H1 (cell line): Measurements from ENCODE around the gene DHDDS. TPM values are rescaled to one million over a fixed set of nuclear protein-coding genes. Genes with fewer than 3 reads are reported as not detected.

Experiments used
- CTCF ChIA-PET: fragments of 300-600 bp; sonication (Branson Sonifier 250); formaldehyde crosslinking; loops from one replicate; lab custom pipeline; 2021; ENCODE audit not compliant: partially characterized antibody; lab: Charles Lee
- POLR2A ChIA-PET: fragments of 300-600 bp; sonication (Branson Sonifier 250); formaldehyde crosslinking; loops from one replicate; lab custom pipeline; 2021; ENCODE audit warnings: inconsistent platforms; ENCODE audit not compliant: partially characterized antibody; lab: Charles Lee
- DNase-seq, 2 experiments: peaks; one replicate each; pipeline versions ENCODE4 v3.0.0 to v3.0.0-alpha.2; 2010 to 2022; ENCODE audit warnings: low spot score in 2 of 2, low read depth in 1 of 2, mixed read lengths in 1 of 2
- FAIRE-seq: peaks from 2 replicates; lab custom pipeline; 2011; peaks lifted over from hg19 to GRCh38; lab: Jason Lieb, UNC
- H2AFZ ChIP-seq: 2 replicates; pipeline ENCODE4 v1.8.1; 2012; ENCODE audit warnings: low read length, inconsistent platforms
- H2AK5ac ChIP-seq: 2 replicates; pipeline ENCODE4 v1.6.1; 2013; ENCODE audit warnings: low read depth, low read length
- H2BK120ac ChIP-seq: replicated peaks from 2 replicates; pipeline ENCODE3; 2013; ENCODE audit warnings: low read depth, low read length, inconsistent platforms
- H2BK12ac ChIP-seq: 2 replicates; pipeline ENCODE4 v1.6.1; 2013; ENCODE audit warnings: low read depth, low read length
- H2BK15ac ChIP-seq: 2 replicates; pipeline ENCODE4 v1.6.1; 2013; ENCODE audit warnings: low read length
- H2BK20ac ChIP-seq: 2 replicates; pipeline ENCODE4 v1.6.1; 2013; ENCODE audit warnings: low read length
- H2BK5ac ChIP-seq: 2 replicates; pipeline ENCODE4 v1.6.1; 2013; ENCODE audit warnings: low read depth, low read length
- H3K14ac ChIP-seq: 2 replicates; pipeline ENCODE4 v1.6.1; 2013; ENCODE audit warnings: inconsistent platforms; ENCODE audit not compliant: insufficient read length
- H3K18ac ChIP-seq: 2 replicates; pipeline ENCODE4 v1.6.1; 2013; ENCODE audit warnings: low read length; ENCODE audit errors: extremely low read depth
- H3K23ac ChIP-seq: 2 replicates; pipeline ENCODE4 v1.6.1; 2013; ENCODE audit warnings: inconsistent platforms; ENCODE audit not compliant: insufficient read length
- H3K23me2 ChIP-seq: 2 replicates; pipeline ENCODE4 v1.6.1; 2013; ENCODE audit warnings: low read depth, low read length
- H3K27ac ChIP-seq: 2 replicates; pipeline ENCODE4 v1.6.1; 2011; ENCODE audit warnings: low read depth, low read length, inconsistent platforms
- H3K27me3 ChIP-seq, 4 experiments: replicated peaks in 1 of 4; 1 replicate in 1 of 4; 2 replicates in 3 of 4; pipeline versions ENCODE4 v1.6.1 to v1.8.1; 2011 to 2013; ENCODE audit warnings: low read length in 3 of 4, mild to moderate bottlenecking in 3 of 4, inconsistent platforms in 2 of 4, mixed read lengths in 2 of 4, moderate library complexity in 1 of 4; ENCODE audit not compliant: control insufficient read depth in 3 of 4, insufficient read depth in 3 of 4; ENCODE audit errors: extremely low read depth in 1 of 4
- H3K36me3 ChIP-seq, 4 experiments: 2 replicates each; pipeline versions ENCODE4 v1.6.1 to v1.8.1; 2011 to 2013; ENCODE audit warnings: mild to moderate bottlenecking in 4 of 4, low read length in 3 of 4, moderate library complexity in 2 of 4, control low read depth in 1 of 4, inconsistent platforms in 1 of 4; ENCODE audit not compliant: insufficient read depth in 4 of 4, control insufficient read depth in 2 of 4
- H3K4ac ChIP-seq: replicated peaks from 2 replicates; pipeline ENCODE3; 2013; ENCODE audit warnings: low read length, low read depth, mixed read lengths, inconsistent platforms; ENCODE audit not compliant: insufficient read length
- H3K4me1 ChIP-seq, 4 experiments: replicated peaks in 1 of 4; 1 replicate in 1 of 4; 2 replicates in 3 of 4; pipeline versions ENCODE4 v1.6.1 to v1.8.1; 2011 to 2013; ENCODE audit warnings: low read length in 3 of 4, inconsistent platforms in 2 of 4, mixed read lengths in 1 of 4; ENCODE audit not compliant: insufficient read depth in 4 of 4, control insufficient read depth in 3 of 4
- H3K4me2 ChIP-seq, 2 experiments: 2 replicates each; pipeline versions ENCODE4 v1.6.1 to v1.8.1; 2011 to 2013; ENCODE audit warnings: low read depth in 2 of 2, low read length in 2 of 2, control low read depth in 1 of 2, inconsistent platforms in 1 of 2, mild to moderate bottlenecking in 1 of 2; ENCODE audit not compliant: insufficient read depth in 1 of 2
- H3K4me3 ChIP-seq, 4 experiments: fragments of 200-600, 300-600 bp in 1 of 4; sonication (generic), shearing (Covaris generic), sonication (Bioruptor Twin) in 1 of 4; 2 replicates each; pipeline versions ENCODE4 v1.5.1 to v1.8.1; 2011 to 2016; ENCODE audit warnings: low read length in 4 of 4, low read depth in 3 of 4, control low read depth in 2 of 4, inconsistent platforms in 2 of 4, mild to moderate bottlenecking in 2 of 4, mixed read lengths in 1 of 4, moderate library complexity in 1 of 4; ENCODE audit not compliant: insufficient read depth in 2 of 4; ENCODE audit errors: extremely low read depth in 1 of 4
- H3K56ac ChIP-seq: replicated peaks from 2 replicates; pipeline ENCODE3; 2013; ENCODE audit warnings: low read depth, mild to moderate bottlenecking, mixed read lengths, low read length, inconsistent platforms; ENCODE audit not compliant: insufficient read length
- H3K79me1 ChIP-seq: 2 replicates; pipeline ENCODE4 v1.6.1; 2013; ENCODE audit warnings: low read depth, low read length, control low read depth
- H3K79me2 ChIP-seq, 2 experiments: 2 replicates each; pipeline versions ENCODE4 v1.6.1 to v1.8.1; 2012 to 2013; ENCODE audit warnings: low read length in 2 of 2, mild to moderate bottlenecking in 2 of 2, inconsistent platforms in 1 of 2; ENCODE audit not compliant: insufficient read depth in 2 of 2, control insufficient read depth in 1 of 2
- H3K9ac ChIP-seq, 4 experiments: replicated peaks in 1 of 4; 1 replicate in 1 of 4; 2 replicates in 3 of 4; pipeline versions ENCODE4 v1.6.1 to v1.8.1; 2011 to 2013; ENCODE audit warnings: low read depth in 3 of 4, low read length in 3 of 4, control low read depth in 2 of 4, mild to moderate bottlenecking in 2 of 4, moderate library complexity in 2 of 4, inconsistent platforms in 1 of 4; ENCODE audit errors: extremely low read depth in 1 of 4
- H3K9me3 ChIP-seq, 2 experiments: 2 replicates each; pipeline versions ENCODE4 v1.6.1 to v1.8.1; 2012 to 2013; ENCODE audit warnings: mild to moderate bottlenecking in 2 of 2, moderate library complexity in 2 of 2, control low read depth in 1 of 2, inconsistent platforms in 1 of 2, low read depth in 1 of 2, low read length in 1 of 2, mixed read lengths in 1 of 2; ENCODE audit not compliant: insufficient read depth in 2 of 2
- H4K20me1 ChIP-seq, 2 experiments: replicated peaks in 1 of 2; 2 replicates each; pipeline versions ENCODE3 to v1.8.1; 2011 to 2013; ENCODE audit warnings: inconsistent platforms in 2 of 2, low read length in 2 of 2, mild to moderate bottlenecking in 1 of 2; ENCODE audit not compliant: insufficient read depth in 2 of 2, control insufficient read depth in 1 of 2
- H4K5ac ChIP-seq: 2 replicates; pipeline ENCODE4 v1.6.1; 2013; ENCODE audit warnings: low read length, low read depth, mixed read lengths, inconsistent platforms; ENCODE audit not compliant: insufficient read length
- H4K8ac ChIP-seq: 2 replicates; pipeline ENCODE4 v1.8.0; 2013; ENCODE audit warnings: mild to moderate bottlenecking, moderate library complexity, low read length, inconsistent platforms; ENCODE audit not compliant: insufficient read depth; ENCODE audit errors: extremely low read depth
- H4K91ac ChIP-seq: replicated peaks from 2 replicates; pipeline ENCODE3; 2013; ENCODE audit warnings: low read length, mixed read lengths, inconsistent platforms; ENCODE audit not compliant: insufficient read length
- BCL11A ChIP-seq, 2 experiments: IDR thresholded peaks; one replicate each; pipeline ENCODE4 v1.6.1; 2011; ENCODE audit warnings: low read depth in 2 of 2, low read length in 2 of 2, mild to moderate bottlenecking in 2 of 2
- CBX5 ChIP-seq: fragments of 300-800, 300-1000 bp; sonication (generic); IDR thresholded peaks from 2 replicates; pipeline ENCODE4 v1.7.1; 2016; ENCODE audit warnings: antibody characterized with exemption, low read length, low read depth
- SIN3A ChIP-seq, 2 experiments: IDR thresholded peaks in 1 of 2; conservative IDR thresholded peaks in 1 of 2; 2 replicates each; pipeline ENCODE4 v1.6.1; 2011 to 2012; ENCODE audit warnings: low read length in 2 of 2, improper control_type of control experiment in 1 of 2, low read depth in 1 of 2, mild to moderate bottlenecking in 1 of 2
- SP4 ChIP-seq: IDR thresholded peaks from 2 replicates; pipeline ENCODE4 v1.6.1; 2012; ENCODE audit warnings: low read length, inconsistent platforms
- WGBS, 2 experiments: shearing (Covaris generic) in 1 of 2; methylation state at CpG; one replicate each; pipeline versions ENCODE4 v1.1.6 to v1.1.7; 2013 to 2015; ENCODE audit warnings: low lambda C conversion rate in 2 of 2, mixed read lengths in 2 of 2, inconsistent platforms in 1 of 2, low coverage in 1 of 2, missing lambda C conversion rate in 1 of 2; ENCODE audit not compliant: insufficient replicate concordance in 2 of 2, insufficient coverage in 1 of 2, insufficient read length in 1 of 2; ENCODE audit errors: extremely low coverage in 1 of 2, missing lambda C conversion rate in 1 of 2; 5-methylcytosine and 5-hydroxymethylcytosine counted together
- polyA plus RNA-seq, 7 experiments: library from polyadenylated mRNA; depleted of rRNA in 3 of 7; stranded (reverse) in 5 of 7; unstranded in 2 of 7; fragments of >200 nt in 5 of 7; fragments of 200-250 nt in 2 of 7; gene quantifications; 1 replicate in 5 of 7; 2 replicates in 1 of 7; 4 replicates in 1 of 7; pipeline versions ENCODE4 v1.2.1 to v1.2.3, GENCODE V29; 2011 to 2013; ENCODE audit warnings: missing spikeins in 2 of 7, mixed read lengths in 2 of 7
- total RNA-seq: library from RNA; stranded (reverse); fragmentation: NEBNext Ultra II Directional; extraction: Animal tissue kit (Norgen Biotek cat#: 25700); gene quantifications from 2 replicates; pipeline ENCODE4 v1.2.1, GENCODE V29; 2021
- TF ChIP-seq, protein P1 (sequence below): IDR thresholded peaks from 2 replicates; pipeline ENCODE4 v1.6.1; 2012; ENCODE audit warnings: inconsistent platforms

Gene DHDDS
- total and polyA plus RNA-seq, 2 of the 8 experiments (the other 6 are each of a cell fraction or from before 2014, with no cell fraction given): 28.3 to 44.6 TPM

- TF ChIP-seq BCL11A (IDR thresholded peaks at IDR 0.05; ENCODE audit: low read depth in 2 of 2, low read length in 2 of 2): no peak
- TF ChIP-seq SP4: no peak
- TF ChIP-seq, protein P1, sequence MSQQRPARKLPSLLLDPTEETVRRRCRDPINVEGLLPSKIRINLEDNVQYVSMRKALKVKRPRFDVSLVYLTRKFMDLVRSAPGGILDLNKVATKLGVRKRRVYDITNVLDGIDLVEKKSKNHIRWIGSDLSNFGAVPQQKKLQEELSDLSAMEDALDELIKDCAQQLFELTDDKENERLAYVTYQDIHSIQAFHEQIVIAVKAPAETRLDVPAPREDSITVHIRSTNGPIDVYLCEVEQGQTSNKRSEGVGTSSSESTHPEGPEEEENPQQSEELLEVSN: no peak
- no peak for TF ChIP-seq SIN3A (conservative IDR thresholded peaks at IDR 0.05 in 1 of 2, IDR thresholded peaks at IDR 0.05 in 1 of 2; ENCODE audit: low read depth in 1 of 2, low read length in 2 of 2)
- no peak for TF ChIP-seq CBX5
- no peak overlapping the region for H2AFZ ChIP-seq
- DNase-seq (no peak), FAIRE-seq (no peak)
- H4K5ac ChIP-seq: no peak overlapping the region
- no peak overlapping the region for H3K9ac ChIP-seq
- no peak overlapping the region for H3K27ac ChIP-seq
- POLR2A ChIA-PET: interaction anchor here (0.6 to 8.6 kb wide), 4 partner anchors 8 to 36 kb away, joined by 4 to 150 read pairs (median 10); no protein-coding TSS in a partner anchor
- H3K4me2 ChIP-seq: no peak overlapping the region
- H2BK5ac ChIP-seq: no peak overlapping the region
- H3K56ac ChIP-seq: no peak overlapping the region
- H3K9me3 ChIP-seq: no peaks in the 10 kb centered on the region
- H2BK120ac ChIP-seq: no peak overlapping the region
- peaks cover 10% of the 10 kb centered on the region; the same call in 1 of the 2 replicates for H3K23me2 ChIP-seq
- H4K20me1 ChIP-seq: peaks cover 0 to 1% of the 10 kb centered on the region in 2 experiments
- no peak overlapping the region for H3K18ac ChIP-seq
- H2BK15ac ChIP-seq: no peak overlapping the region
- H3K4me1 ChIP-seq: peaks cover 0 to 11% (median 3%) of the 10 kb centered on the region in 4 experiments; a peak in 4 of 7 replicates
- H4K91ac ChIP-seq: no peak overlapping the region
- no peaks in the 10 kb centered on the region for H3K36me3 ChIP-seq
- H3K4me3 ChIP-seq: no peak overlapping the region
- no peak overlapping the region for H2BK12ac ChIP-seq
- H3K27me3 ChIP-seq: no peaks in the 10 kb centered on the region
- 84% methylated on average over 5 of the region's 7 CpGs; no CpG with 5 or more reads in 1 of the 2 experiments for WGBS, 2 experiments
- no peak overlapping the region for H2BK20ac ChIP-seq
- H3K23ac ChIP-seq: no peak overlapping the region
- no peak overlapping the region for H4K8ac ChIP-seq
- H3K4ac ChIP-seq: no peak overlapping the region
- H3K79me1 ChIP-seq: no peaks in the 10 kb centered on the region
- H3K14ac ChIP-seq: no peak overlapping the region
- H3K79me2 ChIP-seq: no peaks in the 10 kb centered on the region
- H2AK5ac ChIP-seq: no peak overlapping the region
- CTCF ChIA-PET: interaction anchor here (1.2 to 2.7 kb wide), 6 partner anchors 9 to 124 kb away, joined by 3 to 27 read pairs (median 7); no protein-coding TSS in a partner anchor
Observed at GRCh38 chr1:26405281-26405915, 26.7 kb upstream of the DHDDS start.
